Measurements from ENCODE around the gene NR1H4.
A peak's percentile ranks its signal among the peaks of the same experiment; 100 is the strongest.
"Not testable (repeated sequence)": the region's sequence is repeated elsewhere in the genome, so short reads cannot be mapped to it uniquely, and the experiment has no call there.

The NR1H4 gene

DNA sequence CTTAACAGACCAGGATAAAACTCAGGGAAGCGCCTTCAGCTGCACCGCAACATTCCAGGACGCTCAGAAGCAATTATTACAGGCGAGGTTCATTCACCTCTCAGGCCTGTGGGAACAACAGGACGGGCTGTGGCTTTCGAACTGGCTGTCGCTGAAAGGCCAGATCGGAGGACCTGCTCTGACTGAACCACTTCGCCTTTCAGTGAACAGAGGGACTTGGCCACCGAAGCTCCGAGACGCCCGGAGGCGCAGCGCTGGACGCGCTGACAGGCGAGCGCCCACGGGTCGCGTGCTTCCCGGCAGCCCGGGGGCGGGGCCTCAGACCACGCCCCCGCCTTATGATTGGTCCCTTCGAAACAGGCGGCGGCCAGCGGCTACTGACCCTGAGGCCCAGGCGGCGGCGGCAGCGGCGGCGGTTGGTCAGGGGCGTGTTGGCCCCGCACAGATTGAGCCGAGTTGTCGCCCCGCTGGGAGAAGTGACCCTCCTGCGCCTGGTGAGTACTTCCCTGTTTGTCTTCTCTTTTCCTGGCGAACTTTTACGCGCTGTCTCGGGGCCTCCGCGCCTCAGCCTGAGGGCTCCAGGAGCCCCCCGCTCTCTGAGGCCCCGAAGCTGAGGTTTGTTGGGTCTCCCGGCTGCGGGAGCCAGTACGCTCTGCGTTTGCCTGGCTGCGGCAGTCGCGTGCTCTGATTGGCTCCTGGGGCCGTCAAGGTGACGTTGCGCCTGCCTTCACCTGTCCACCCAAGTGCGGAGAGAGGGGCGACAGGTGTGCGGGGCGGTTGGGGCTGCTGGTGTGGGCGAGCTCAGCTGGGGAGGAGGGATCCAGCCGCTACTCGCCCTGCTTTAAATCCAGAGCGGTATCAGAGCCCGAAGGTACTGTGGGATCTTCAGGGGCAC lies 99.9 kb downstream of the NR1H4 start, which contains the start of gene GAS2L3:
Gene GAS2L3 (plus strand): TSS at position 393 of the 895 bp plus-strand sequence. CDS start 21,221 bp downstream, outside the sequence.
- peak; percentile 30 for DNase-seq

DNA sequence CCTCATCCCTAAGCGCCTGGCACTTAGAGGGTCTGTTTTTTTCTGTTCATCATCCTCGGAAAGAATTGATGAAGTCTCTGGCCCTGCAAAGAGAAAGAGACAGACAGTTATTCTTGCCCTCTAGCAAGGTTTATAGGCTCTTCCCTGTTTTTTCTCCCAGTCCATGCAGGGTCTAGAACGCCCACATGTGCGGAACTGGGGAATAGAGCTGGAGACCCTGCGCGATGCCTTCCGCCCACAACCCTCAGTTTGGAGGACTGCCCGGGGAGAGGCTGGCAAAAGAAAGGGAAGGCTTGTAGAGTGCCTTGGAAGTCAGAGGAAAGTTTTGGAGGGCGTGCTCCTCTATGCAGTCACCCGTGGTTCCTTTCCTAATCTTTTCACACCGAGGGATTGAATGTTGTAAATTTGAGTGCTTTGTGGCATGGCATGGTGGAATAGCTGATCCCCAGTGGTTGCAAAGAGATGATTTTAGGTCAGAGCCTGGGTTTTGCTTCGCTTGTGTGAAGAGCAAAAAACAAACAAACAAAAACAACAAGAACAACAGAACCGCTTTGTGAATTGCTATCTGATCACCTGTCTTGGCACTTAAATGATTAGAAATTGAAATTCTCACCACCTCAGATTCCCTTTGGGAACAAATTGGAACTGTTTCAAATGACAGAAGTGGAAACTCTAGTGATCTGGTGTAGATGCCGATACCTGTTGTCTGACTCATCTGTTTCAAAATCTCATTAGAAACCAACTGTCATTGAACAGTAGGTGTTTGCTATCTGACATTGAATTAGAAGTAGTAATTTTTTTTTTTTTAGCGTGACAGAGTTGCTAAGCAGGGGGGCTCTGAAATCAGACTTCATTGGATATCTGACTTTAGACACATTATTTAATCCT lies 100.8 kb downstream of the NR1H4 start:
- DNase-seq = no peak

DNA sequence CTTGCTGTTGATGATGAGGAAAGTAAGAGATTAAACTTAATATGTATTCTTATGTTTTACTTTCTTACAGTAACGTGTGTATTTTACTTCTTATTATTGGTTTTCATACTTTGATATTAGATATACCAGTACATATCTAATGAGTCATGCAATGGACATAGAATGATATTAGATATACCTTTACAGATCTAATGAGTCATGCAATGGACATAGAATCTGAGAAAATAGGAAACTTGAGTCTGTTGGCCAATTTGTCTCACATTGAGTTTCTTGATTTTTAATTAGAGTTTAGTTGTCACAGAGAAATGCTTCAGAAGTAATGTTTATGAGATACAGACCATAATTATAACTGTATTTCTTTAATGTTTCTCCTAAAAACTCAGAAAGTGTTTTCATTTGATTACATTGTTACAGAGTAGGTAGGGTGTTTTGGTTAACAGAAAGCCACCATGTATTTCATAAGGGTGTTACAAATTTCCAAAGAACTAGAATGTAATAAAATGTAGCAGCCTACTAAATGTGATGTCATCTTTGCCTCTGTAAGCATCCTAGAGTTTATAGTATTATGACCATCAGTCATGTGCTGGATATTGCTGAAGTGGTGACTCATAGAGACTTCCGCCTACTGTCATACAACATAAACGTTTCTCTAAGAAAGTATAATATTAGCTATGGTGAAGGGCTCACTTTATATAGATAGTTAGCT lies 102.8 kb downstream of the NR1H4 start:
- DNase-seq = no peak

DNA sequence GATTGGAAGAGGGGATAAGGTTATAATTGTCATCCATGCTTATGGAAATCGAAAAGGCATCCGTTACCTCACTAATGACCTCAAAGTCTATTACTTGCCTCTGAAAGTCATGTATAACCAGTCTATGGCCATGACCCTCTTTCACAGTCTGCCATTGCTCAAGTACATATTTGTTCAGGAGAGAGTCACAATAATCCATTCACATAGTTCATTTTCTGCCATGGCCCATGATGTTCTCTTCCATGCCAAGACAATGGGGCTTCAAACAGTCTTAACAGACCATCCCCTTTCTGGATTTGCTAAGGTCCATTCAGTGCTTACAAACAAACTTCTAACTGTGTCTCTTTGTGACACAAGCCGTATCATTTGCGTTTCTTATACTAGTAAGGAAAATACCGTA lies 105.3 kb downstream of the NR1H4 start:
- no peak for DNase-seq

DNA sequence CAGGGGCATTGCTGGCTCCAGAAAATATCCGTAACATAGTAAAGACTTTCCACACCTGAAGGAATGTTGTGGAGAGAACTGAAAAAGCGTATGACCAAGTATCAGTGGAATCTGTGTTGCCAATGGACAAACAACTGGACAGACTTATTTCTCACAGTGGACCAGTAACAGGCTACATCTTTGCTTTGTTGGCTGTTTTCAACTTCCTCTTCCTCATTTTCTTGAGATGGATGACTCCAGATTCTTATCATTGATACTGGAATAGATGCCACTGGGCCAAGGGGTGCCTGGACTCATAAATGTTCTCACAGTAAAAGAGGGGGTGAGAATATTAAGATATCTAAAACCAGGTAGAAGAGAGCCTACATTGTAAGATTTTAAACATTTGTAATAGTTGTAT lies 106.2 kb downstream of the NR1H4 start:
- no peak for DNase-seq

DNA sequence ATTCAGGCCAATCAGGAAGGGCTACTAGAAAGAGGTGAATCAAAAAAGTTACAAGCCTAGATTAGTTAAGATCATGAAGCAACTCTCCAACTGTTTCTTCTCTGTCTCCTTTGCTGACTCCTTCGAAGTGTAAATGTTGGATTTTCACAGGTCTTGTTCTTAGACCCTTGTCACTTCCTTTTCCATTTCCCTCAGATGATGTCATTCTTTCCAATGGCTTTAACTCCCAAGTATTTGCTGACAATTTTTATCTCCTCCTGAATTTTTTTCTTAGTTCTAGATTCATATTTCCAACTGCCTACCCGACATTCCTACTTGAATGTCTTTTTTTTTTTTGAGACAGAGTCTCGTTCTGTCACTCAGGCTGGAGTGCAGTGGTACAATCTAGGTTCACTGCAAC lies 110.6 kb downstream of the NR1H4 start:
- DNase-seq = no peak

DNA sequence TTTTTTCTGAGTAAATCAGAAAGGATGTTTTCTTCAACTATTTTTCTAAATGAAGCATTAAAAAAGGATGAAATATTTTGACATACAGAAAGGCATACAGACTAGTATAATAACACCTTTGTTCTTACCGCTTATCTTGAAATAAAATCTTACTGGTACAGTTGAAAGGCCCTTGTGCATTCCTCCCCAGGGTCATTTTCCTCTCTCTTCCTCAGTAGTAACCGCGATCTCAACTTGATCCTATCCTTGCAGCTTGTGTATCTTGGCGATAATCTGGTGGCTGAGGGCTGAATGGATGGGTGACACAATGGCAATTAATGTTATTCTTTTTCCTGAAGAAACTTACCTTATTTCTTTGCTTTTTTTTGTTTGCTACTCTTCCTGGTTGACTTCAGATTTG lies 118.3 kb downstream of the NR1H4 start:
- no peak for DNase-seq

DNA sequence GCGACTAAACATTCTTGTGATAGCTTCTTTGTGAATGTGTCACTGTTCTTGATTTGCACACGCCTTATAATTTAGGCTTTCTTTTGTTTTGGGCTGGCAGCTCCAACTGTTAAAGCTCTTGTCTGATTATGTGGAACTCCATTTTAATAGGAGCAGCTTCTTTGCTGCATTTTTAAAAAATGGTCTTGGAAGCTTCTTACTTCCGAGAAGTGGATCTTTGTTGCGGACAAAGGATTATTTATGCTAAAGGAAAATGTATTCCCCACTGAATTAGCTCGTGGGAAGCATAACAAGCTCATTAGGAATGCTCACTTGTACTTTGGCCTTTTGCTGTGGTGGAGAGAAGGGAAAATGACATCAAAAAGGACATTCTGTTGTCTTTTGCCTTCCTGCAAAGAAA lies 119.8 kb downstream of the NR1H4 start:
- DNase-seq = no peak

DNA sequence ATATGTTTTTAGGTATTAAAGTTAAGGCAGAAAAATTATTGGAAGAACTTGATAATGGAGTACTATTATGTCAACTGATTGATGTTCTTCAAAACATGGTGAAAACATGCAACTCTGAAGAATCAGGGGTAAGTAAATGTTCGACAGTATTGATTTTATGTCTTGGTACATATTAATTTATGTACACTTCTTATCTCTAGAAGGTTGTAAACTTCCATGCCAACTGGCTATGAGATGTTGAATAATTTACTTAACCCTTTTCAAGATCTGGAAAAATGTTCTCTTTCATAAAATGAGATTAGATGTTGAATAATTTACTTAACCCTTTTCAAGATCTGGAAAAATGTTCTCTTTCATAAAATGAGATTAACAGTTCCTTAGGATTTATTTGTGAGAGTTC lies 128.0 kb downstream of the NR1H4 start:
- no peak for DNase-seq

DNA sequence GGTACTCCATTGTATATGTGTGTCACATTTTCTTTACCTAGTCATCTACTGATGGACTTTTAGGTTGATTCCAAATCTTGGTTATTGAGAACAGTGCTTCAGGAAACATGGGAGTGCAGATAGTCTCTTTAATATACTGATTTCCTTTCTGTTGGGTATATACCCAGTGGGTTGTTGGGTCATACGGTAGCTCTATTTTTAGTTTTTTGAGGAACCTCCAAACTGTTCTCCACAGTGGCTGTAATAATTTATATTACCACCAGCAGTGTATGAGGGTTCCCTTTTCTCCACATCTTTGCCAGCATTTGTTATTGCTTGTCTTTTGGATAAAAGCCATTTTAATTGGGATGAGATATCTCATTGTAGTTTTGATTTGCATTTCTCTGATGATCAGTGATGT lies 129.3 kb downstream of the NR1H4 start:
- not testable (repeated sequence) for DNase-seq

DNA sequence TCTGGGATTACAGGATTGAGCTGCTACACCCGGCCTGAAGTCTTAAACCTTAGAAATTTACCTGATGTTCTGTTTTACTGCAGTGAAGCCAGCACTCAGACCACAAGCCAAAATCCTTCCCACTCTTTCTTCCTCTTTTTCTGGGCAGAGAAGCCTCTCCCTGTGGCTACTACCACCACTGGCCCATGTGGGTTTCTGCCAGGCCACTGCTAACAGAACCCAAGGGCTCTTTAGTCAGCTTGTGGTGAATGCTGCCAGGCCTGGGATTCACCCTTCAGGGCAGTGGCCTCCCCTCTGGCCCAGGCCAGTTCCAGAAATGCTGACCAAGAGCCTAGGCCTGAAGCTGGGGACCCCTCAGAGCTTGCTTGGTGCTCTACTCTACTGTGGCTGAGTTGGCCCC lies 135.1 kb downstream of the NR1H4 start:
- no peak for DNase-seq

DNA sequence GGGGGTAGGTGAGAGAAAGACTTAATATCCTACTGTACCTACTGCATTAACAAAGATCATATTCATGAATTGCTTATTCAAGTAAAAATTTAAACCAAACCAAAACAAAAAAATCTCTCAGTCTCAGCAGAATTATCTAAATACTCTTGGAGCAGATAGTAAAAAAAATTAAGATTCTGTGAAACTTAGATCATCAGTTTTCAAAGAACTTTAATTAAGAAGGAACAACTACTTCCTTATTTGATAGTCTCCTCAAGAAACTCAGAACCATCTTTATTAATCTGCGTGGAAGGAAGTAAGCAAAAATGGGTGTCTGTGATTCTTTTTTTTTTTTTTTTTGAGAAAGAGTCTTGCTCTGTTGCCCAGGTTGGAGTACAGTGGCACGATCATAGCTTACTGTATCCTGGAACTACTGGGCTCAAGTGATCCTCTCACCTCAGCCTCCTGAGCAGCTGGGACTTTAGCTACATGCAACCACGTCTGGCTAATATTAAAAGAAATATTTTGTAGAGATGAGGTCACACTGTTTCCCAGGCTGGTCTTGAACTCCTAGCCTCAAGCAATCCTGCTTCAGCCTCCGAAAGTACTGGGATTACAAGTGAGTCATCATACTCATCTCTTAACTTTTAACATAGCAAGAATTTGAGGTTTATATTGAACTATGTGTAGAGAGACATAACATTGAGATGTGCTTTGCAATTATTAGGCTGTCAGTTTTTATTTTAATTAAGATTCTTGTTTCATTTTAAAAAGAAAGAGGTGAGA lies 137.2 kb downstream of the NR1H4 start:
- no peak for DNase-seq

DNA sequence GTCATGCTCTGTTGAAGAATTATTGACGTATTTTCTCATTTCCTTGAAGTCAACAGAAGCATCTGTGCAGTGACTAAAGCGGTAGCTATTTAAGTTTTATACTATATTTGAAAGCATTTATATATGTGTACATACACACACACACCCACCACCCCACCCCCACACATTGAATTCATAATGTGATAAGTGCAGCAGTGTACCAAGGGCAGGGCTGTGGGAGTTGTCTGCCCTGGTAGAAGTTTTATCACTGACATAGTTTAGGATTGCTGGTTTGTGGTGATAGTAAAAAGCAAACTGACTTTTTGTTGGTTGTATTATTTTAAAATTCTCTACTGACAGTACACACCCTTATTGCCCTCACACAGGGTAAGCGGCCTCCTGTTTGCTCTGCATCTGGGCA lies 138.9 kb downstream of the NR1H4 start:
- DNase-seq = no peak

Measured in CD4-positive, alpha-beta T cell treated with Interleukin-4 for 4 hours (primary cell).